HG02981 (cell line): ENCODE results near the gene PDCD2L.
"Not testable (repeated sequence)": the region's sequence is repeated elsewhere in the genome, so short reads cannot be mapped to it uniquely, and the experiment has no call there.

ENCODE experiments used
- ATAC-seq: cut with Tn5 transposase; IDR thresholded peaks from one replicate; pipeline ENCODE4 v1.9.1; 2021; ENCODE audit warnings: mild to moderate bottlenecking, moderate library complexity; ENCODE audit not compliant: unreplicated experiment

Gene PDCD2L

DNA sequence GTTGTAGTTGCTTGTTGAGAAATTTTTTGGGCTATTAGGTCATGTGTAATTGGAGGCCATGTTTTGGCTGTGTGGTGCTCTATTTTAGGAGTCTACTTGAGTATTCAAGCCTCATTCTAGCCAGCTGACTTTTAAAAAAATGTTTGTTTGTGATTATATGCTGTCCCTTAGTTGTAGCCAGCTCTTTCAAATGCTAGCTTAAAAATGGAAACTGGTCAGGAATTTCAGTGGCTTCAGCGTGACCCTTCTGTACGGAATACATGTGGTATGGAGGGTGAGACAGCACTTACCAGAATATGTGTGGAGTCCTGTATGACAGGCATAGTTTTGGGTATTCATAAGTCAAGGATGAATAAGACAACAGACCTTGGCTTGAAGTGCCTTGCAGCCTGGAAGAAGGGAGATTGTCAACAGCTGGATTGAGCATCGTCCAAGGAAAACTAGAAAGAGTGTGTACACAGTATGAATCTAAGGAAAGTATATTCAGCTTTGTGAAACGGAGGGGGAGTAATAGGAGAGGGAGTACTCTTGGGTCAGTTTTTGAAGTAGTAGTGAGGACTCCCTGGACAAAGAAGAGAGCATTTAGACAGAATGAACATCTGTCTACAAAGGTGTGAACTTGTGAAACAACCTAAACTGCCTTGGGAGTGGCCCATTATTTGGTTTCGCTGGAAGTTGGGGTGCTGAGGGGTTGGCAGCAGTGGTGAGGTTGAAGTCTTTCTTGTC, 57.3 kb downstream of the PDCD2L start:
- ATAC-seq: no peak

DNA sequence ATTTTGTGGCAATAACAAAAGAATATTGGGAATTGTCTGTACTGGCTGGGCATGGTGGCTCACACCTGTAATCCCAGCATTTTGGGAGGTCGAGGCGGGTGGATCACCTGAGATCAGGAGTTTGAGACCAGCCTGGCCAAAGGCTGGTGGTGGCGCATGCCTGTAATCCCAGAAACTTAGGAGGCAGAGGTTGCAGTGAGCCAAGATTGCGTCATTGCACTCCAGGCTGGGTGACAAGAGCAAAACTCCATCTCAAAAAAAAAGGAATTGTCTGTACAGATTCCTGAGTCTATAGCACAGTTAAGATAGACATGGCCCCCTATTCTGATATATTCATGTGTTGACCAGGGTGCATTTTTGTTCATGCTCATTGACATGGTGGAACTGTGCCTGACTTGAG, 60.6 kb downstream of the PDCD2L start:
- ATAC-seq: not testable (repeated sequence)

DNA sequence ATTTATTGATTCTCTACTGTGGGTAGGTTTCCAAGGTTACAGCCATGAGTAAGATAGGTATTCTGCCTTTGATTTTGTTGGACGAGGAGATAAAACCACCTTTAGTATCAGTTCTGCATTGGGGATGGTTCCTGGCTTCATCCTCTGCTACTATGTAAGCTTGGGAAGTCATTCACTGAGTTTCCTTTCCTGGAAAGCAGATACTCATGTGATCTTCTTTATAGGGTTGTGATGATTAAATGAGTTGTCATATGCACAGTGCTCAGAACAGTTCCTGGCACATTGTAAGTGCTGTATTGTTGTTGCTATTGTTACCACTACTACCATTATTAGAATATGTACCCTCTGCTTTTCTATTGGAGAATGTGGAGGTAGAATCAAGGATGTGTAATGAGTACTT, 64.2 kb downstream of the PDCD2L start:
- ATAC-seq: no peak

DNA sequence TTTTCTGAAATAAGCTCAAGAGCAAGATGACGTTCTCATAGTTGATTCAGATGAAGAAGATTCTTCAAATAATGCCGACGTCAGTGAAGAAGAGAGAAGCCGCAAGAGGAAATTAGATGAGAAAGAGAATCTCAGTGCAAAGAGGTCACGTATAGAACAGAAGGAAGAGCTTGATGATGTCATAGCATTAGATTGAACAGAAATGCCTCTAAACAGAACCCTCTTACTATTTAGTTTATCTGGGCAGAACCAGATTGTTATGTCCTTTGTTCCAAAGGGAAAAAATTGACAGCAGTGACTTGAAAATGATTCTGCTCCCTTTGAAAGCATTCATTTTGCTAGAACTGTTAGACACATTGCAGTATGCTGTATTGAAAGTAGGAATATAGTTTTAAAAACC, 64.8 kb downstream of the PDCD2L start:
- ATAC-seq: not testable (repeated sequence)

DNA sequence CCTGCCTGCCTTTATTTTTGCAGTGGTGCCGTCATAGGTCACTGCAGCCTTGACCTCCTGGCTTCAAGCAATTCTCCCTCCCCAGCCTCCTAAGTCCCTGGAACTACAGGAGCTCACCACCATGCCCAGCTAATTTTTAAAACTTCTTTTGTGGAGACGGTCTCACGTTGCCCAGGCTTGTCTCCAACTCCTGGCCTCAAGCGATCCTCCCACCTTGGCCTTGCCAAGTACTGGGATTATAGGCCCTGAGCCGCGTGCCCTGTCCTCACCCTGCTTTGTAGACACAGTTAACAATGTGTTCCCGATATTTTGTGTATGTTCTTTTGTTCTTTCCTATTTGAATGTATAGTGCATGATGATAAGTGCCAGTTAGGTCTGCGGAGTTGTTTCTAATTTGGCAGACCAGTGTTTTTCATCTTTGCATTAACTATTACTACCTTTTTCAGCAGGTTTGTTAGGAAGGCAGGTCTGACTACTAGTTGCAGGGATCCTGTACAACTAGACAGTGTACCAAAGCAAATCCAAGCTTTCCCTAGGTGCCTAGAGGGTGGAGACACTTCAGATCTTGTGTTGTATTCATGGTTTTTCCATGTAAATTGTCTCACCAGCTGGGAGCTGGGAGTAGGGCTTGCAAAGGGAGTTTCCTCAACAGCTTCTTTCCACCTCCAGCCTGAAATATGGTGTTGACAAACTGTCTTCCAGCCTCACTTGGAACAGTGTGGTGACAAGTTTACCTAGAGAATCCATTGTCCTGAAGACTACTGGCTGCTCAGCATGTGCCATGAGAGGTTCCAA, 67.9 kb downstream of the PDCD2L start:
- ATAC-seq: no peak

DNA sequence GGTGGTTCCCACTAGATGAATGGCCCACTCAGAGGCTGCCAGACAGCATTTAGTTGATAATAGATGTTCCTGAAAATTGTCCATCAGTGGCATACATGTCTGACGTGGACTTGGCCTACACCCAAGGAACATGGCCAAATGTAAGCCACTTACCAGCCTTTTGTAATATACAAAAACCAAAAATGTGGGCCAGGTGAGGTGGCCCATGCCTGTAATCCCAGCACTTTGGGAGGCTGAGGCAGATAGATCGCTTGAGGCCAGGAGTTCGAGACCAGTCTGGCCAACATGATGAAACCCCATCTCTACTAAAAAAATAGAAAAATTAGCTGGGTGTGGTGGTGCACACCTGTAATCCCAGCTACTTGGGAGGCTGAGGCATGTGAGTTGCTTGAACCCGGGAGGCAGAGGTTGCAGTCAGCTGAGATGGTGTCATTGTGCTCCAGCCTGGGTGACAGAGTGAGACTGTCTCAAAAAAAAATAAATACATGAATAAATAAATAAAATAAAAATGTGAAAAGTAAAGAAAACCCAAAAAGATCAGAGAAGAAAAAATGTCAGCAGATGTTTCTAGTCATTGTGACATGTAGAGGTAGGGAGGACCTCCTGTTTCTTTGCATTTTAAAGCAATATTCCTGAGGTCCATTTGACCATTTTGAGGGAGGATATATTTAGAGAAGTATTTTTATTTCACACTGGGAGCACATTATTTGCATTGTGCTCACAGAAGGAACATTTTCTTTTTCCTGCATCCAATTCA, 70.2 kb downstream of the PDCD2L start:
- no peak for ATAC-seq

DNA sequence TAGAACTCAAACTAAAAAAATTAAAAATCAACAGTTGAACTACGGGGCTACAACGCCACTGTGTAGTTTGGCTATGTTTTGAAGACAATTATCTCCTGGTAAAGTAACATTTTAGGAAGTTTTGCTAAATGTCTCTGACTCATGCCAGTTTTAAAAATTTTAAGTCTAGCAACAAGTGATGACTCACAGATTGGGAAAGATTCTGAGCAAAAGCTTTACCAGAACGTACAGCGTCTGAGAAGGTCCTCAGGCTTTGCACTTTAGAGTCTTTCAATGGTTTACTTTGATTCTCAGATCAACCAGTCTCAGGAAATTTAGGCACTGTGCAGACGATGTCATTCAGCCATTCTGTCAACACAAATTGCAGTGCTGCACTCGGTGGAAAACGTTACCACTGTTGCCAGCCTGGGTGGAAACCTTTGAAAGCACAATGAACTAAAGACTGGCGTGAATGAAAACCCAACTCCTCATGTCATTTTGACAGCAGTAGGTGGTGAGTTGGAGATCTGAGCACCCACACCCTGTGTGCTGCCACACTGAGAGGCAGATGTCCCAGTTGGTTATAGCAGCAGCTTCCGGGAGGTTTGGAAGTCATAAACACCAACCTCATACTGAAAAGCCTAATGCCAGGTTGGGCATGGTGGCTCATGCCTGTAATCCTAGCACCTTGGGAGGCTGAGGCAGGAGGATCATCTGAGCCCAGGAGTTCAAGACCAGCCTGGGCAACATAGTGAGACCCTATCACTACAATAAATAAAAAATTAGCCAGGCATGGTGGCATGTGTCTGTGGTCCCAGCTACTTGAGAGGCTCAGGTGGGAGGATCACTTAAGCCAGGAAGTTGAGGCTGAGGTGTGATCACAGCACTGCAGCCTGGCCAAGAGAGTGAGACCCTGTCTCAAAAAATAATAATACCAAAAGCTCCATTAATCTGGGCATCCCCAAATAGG, 71.1 kb downstream of the PDCD2L start:
- no peak for ATAC-seq
